SIG-M5 treated with dmso at 0.1 percent for 504 hours (cell line): ENCODE results near the gene MEIKIN.
"Not testable (repeated sequence)": the region's sequence is repeated elsewhere in the genome, so short reads cannot be mapped to it uniquely, and the experiment has no call there.

ENCODE experiments used
- DNase-seq: peaks from one replicate; lab custom pipeline; 2025; ENCODE audit not compliant: unreplicated experiment; lab: John Stamatoyannopoulos, UW

The MEIKIN gene

DNA sequence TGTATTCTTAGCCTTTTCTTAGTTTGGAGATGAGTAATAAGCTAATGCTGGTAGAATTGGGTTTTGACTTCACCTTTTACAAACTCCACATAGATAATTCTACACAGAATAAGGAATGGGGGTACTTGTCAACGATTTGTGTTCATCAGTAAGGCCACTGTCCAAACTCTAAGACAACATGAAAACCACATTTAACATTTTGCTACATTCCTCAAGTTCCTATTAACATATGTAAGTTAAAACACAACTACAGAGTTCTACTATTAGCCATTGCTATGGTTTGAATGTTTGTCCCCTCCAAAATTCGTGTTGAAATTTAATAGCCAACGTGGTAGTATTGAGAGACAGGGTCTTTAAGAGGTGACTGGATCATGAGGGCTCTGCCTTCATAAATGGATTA, 31.9 kb downstream of the MEIKIN start:
- no peak for DNase-seq

DNA sequence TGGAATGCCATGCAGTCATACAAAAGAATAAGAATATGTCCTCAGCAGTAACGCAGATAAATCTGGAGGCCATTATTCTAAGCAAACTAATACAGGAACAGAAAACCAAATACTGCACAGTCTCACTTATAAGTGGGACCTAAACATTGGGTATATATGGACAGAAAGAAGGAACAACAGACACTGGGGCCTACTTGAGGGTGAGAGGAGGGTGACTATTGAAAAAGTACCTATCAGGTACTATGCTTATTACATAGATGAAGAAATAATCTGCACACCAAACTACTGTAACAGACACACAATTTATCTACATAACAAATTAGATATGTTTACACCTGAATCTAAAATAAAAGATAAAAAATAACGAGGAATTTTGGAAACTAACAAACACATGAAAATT, 38.8 kb downstream of the MEIKIN start:
- no peak for DNase-seq

DNA sequence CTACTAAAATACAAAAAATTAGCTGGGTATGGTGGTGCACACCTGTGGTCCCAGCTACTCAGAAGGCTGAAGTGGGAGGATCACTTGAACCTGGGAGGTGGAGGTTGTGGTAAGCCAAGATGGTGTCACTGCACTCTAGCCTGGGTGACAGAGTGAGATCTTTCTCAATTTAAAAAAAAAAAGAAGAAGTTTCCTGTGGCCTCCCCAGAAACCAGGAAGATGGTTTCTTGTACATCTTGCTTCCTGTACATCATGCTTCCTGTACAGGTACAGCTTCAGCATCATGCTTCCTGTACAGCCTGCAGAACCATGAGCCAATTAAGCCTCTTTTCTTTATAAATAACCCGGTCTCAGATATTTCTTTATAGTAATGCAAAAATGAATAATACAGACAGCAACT, 43.2 kb downstream of the MEIKIN start:
- not testable (repeated sequence) for DNase-seq

DNA sequence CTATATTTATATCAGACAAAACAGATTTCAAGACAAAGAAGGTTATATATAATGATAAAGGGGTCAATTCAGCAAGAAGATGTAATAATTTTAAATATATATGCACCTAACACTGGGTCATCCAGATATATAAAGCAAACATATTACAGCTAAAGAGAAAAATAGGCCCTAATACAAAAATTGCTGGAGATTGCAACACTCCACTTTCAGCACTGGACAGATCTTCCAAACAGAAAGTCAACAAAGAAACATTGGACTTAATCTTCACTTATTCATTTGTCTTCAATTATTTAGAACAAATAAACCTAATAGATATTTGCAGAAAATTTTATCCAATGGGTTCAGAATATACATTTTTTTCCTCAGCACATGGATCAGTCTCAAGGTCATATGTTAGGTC, 45.8 kb downstream of the MEIKIN start:
- no peak for DNase-seq

DNA sequence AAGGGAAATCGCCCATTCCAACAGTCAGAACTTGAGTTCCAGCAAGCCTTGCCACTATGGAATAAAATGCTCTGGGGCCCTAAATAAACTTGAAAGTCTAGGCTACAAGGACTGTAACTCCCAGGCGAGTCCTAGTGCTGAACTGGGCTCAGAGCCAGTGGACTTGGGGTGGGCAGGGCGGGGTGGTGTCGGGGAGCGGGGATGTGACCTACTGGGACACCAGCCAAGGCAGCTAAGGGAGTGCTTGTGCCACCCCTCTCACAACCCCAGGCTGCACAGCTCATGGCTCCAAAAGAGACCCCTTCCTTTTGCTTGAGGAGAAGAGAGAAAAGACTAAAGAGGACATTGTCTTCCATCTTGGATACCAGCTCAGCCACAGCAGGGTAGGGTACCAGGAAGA, 61.5 kb downstream of the MEIKIN start:
- no peak for DNase-seq

DNA sequence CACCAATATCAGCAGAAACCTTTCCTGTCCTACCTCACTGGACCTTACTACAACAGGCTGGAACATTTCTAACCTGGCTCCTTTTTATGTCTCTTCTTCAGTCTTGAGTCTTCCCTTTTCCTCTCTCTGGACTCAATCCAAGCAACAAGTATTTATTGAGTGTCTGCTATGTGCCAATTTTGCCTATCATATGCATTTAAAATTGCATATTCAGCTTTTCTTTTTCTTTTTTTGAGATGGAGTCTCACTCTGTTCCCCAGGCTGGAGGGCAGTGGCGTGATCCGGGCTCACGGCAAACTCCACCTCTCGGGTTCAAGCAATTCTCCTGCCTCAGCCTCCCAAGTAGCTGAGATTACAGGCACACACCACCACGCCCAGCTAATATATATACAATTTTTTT, 65.8 kb downstream of the MEIKIN start:
- DNase-seq: no peak

DNA sequence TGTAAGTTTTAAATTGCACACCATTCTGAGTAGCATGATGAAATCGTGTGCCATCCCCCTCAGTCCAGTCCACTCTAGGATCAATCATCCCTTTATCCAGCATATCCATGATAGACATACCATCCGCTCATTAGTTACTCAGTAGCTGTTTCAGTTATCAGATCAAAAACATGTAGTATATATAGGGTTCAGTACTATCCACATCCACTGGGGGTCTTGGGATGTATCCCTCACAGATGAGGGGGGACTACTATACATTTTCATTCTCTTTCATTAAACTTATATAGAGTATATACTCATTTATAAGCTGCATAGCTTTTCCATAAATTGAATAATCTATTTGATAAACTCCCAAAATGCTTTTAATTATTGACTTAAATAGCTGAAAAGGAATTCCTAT, 67.6 kb downstream of the MEIKIN start:
- DNase-seq: no peak

DNA sequence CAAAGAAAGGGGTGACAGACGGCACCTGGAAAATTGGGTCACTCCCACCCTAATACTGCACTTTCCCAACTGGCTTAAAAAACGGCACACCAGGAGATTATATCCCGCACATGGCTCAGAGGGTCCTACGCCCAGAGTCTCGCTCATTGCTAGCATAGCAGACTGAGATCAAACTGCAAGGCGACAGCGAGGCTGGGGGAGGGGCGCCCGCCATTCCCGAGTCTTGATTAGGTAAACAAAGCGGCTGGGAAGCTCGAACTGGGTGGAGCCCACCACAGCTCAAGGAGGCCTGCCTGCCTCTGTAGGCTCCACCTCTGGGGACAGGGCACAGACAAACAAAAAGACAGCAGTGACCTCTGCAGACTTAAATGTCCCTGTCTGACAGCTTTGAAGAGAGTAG, 74.2 kb downstream of the MEIKIN start:
- not testable (repeated sequence) for DNase-seq

DNA sequence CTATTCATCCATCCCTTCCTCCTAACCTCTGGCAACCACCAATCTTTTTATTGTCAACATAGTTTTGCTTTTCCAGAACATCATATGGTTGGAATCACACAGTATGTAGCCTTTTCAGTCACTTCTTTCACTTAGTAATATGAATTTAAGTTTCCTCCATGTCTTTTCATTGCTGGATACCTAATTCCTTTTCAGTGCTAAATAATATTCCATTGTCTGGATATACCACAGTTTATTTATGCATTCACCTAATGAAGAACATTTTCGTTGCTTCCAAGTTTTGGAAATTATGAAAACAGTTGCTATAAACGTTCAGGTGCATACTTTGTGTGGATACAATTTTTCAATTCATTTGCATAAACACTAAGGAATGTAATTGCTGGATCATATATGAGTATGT, 77.9 kb downstream of the MEIKIN start:
- DNase-seq: no peak

DNA sequence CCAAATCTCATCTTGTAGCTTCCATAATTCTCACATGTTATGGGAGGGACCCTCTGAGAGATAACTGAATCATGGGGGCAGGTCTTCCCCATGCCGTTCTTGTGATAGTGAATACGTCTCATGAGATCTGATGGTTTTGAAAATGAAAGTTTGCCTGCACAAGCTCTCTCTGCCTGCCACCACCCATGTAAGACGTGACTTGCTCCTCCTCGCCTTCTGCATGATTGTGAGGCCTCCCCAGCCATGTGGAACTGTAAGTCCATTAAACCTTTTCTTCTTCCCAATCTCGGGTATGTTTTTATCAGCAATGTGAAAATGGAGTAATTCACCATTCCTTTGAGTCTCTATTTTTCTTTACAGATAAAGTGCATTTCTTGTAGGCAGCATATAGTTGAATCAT, 81.8 kb downstream of the MEIKIN start:
- DNase-seq: no peak

DNA sequence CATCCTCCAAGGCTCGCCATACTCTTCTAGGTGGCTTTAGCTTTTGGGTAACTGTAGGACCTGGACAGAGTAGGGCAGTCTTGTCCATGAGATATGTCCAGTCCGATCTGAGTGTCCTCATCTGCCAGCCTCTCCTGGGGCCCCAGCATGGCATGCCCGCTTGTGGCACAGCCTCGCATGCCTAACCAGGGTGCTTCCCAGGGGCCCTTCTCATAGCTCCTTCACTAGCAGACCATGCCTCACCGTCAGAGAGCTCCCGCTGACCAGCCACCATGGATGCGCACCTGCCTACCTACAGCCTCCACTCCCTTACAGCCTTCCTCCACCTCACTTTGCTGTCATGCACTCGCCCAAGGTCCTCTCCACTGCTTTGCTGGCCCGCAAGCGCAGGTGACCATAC, 88.1 kb downstream of the MEIKIN start:
- DNase-seq: no peak

DNA sequence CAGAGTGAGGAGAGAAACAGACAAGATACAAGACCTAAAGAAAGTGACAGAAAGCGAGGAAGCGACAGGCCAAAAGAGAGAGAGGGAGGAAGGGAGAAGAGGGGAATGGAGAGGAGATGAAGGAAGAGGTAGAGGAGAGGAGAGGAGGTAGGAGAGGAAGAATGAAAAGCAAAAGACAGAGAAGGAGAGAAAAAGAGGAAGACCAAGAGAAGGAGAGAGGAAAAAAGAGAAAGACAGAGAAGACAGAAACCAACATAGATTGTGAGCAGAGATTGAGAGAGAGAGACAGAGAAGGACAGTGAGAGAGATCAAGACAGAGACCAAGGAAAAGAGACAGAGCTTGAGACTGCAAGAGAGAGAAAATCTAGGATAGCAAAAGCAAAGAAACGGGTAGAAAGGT, 90.0 kb downstream of the MEIKIN start:
- no peak for DNase-seq

DNA sequence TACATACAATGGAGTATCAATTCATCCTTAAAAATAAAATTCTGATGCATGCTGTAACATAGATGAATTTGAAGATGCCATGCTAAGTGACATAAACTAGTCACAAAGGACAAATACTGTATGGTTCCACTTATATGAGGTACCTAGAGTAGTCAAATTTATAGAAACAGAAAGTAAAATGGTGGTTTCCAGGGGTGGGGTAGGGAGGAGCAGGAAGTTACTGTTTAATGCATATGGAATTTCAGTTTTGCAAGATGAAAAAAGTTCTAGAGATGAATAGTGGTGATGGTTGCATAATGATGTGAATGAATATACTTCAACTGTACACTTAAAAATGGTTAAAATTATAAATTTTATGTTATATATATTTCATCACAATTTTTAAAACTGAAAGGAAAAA, 91.3 kb downstream of the MEIKIN start:
- DNase-seq: peak; percentile 17

DNA sequence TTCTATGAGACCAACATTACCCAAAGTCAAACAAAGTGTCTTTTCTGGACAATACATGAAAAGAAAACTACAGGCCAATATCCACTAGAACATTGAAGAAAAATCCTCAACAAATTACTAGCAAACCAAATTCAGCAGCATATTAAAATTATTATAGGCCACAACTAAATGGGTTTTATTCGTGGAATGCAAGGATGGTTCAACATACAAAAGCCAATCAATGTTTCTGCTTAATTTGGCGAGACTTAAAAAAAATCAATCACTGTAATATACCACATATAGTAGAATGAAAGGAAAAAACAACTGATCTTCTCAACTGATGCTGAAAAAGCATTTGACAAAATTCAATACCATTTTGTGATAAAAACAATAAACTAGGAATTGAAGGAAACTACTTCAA, 96.8 kb downstream of the MEIKIN start:
- no peak for DNase-seq

DNA sequence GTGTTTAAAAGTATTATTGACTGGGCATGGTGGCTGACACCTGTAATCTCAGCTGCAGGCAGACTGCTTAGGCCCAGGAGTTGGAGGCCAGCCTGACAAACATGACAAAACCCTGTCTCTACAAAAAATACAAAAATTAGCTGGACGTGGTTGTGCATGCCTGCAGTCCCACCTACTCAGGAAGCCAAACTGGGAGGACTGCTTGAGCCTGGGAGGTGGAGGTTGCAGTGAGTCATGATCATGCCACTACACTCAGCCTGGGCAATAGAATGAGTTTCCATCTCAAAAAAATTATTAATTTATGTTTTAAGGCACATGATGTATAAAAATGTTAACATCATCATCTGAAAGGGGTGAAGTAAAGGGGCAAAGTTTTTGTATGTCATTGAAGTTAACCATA, 98.9 kb downstream of the MEIKIN start:
- DNase-seq: no peak

DNA sequence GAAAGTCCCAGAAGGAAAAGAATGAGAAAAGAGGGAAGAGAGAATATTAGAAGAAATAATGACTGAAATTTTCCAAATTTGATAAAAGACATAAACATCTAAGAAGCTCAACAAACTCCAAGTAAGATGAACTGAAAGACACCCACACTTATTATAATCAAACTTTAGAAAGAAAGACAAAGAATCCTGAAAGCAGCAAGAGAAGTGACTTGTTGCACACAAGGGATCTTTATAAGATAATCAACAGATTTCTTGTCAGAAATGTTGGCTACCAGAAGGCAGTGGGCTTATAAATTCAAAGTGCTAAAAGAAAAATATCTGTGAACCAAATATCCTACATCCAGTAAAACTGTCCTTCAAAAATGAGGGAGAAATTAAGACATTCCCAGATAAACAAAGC, 99.6 kb downstream of the MEIKIN start:
- no peak for DNase-seq

DNA sequence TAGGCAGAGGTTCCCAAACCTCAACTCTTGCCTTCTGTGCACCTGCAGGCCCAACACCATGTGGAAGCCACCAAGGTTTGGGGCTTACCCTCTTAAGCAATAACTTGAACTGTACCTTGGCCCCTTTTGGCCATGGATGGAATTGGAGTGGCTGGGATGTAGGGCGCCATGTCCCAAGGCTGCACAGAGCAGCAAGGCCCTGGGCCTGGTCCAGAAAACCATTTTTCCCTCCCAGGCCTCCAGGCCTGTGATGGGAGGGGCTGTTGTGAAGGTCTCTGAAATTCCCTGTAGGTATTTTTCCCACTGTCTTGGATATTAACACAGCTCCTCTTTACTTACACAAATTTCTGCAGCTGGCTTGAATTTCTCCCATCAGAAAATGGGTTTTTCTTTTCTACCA, 102.5 kb downstream of the MEIKIN start:
- not testable (repeated sequence) for DNase-seq

DNA sequence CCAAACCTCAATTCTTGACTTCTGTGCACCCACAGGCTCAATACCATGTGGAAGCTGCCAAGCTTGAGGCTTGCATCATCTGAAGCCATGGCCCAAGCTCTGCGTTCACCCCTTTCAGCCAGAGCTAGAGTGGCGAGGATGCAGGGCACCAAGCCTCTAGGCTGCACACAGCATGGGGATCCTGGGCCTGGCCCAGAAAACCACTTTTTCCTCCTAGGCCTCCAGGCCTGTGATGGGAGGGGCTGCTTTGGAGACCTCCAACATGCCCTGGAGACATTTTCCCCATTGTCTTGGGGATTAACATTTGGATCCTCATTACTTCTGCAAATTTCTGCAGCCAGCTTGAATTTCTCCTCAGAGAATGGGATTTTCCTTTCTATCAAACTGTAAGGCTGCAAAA, 112.8 kb downstream of the MEIKIN start:
- not testable (repeated sequence) for DNase-seq

DNA sequence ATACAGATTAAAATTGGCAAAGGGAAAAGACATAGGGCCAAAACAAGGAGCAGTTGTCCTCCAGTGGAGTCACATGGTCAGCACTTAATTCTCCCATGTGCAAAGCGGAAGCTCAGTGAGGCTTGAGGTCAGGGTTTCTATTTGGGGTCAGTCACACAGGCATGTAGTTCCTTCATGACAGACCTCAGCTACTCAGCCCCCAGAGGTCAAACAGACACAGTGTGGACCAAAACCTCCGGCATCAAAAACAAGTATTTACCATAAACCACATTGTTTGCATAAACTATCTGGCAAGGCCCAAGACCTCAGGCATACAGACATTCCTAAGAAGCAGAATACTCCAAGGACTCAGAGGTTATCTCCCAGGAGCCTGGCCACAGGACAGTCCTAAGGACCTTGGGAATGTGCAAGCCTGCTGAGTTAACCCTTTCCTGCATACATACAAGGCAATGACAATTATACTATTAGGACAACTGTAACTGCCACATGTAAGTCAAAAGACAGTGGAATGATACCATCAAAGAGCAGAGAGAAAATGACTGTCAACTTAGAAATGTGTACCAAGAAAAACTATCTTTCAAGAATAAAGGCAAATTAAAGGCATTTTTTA, 120.0 kb downstream of the MEIKIN start:
- DNase-seq: no peak

DNA sequence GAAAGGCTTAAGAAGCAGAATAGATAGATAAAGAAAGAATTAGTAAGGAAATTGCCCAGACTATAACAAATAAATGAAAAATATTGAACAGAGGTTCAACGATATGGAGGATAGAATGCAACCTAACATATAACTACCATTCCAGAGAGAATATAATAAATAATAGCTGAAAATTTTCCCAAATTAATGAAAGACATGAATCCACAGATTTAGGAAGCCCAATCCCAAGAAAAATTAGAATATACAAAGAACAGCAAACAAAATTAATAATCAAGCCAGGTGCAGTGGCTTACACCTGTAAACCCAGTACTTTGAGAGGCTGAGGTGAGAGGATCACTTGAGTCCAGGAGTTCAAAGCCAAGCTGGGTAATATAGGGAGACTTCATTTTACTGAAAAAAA, 120.8 kb downstream of the MEIKIN start:
- DNase-seq: no peak

DNA sequence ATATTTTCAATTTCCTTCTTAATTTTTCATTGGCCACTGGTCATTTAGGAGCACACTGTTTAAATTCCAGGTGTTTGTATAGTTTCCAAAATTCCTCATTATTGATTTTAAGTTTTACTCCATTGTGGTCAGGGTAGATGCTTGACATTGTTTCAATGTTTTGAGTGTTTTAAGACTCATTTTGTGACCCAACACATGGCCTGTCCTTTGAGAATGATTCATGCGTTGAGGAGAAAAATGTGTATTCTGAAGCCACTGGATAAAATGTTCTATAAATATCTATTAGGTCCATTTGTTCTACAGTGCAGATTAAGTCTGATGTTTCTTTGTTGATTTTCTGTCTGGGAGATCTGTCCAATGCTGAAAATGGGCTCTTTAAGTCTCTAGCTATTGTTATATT, 124.2 kb downstream of the MEIKIN start:
- no peak for DNase-seq

DNA sequence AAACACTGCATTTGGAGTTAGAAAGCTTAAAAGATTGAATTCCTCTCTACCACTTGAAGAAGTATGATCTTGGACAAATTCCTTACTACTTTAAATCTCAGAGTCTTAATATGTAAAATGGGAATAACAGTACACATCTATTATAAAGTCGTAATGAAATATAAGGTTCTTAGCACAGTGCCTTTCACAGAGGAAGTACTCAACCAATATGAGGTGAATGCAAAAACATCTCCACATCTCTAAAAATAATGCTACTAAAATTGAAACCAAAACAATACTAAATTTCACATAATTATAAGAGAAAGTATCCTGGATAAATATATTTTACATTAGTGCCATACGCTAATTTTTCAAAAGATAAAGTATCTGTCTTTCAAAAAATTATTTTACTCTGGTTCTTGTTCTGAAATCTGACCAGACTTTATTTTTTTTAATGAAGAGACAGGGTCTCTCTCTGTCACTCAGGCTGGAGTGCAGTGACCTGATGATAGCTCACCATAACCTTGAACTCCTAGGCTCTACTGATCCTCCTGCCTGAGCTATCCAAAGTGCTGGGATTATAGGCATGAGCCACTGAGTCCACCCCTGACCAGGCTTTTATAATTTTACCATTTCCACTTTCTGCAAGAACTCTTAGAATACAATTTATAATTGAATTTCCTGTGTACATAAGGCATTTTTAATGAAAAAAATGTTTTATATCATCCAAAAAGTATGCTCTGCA, 127.3 kb downstream of the MEIKIN start:
- no peak for DNase-seq

DNA sequence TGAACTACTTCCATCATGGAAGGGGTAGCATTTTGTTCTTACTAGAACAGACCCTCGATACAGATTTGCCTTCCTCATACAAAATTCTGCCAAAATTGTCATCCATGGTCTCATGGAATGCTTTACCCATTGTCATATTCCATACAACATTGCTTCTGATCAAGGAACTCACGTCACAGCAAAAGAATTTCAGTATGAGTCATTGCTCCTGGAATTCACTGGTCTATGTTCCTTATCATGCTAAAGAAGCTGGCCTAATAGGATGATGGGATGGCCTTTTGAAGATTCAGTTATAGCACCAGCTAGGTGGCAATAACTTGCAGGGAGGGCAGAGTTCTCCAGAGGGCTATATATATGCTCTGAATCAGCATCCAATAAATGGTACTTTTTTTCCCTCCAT, 130.5 kb downstream of the MEIKIN start:
- no peak for DNase-seq
